Mesodermal cell (in vitro differentiated cells): Measurements from ENCODE around the gene DLGAP1.
"Not testable (repeated sequence)": the region's sequence is repeated elsewhere in the genome, so short reads cannot be mapped to it uniquely, and the experiment has no call there.

ENCODE experiments used
- H3K27ac ChIP-seq: 2 replicates; pipeline ENCODE4 v1.7.0; 2013; ENCODE audit warnings: mild to moderate bottlenecking, low read depth, low read length, moderate library complexity; ENCODE audit not compliant: severe bottlenecking
- H3K36me3 ChIP-seq: 2 replicates; pipeline ENCODE4 v1.7.1; 2013; ENCODE audit warnings: mild to moderate bottlenecking, low read length, moderate library complexity; ENCODE audit not compliant: control insufficient read depth, insufficient read depth
- H3K4me1 ChIP-seq: one replicate; pipeline ENCODE4 v1.7.1; 2013; ENCODE audit warnings: mild to moderate bottlenecking, low read length; ENCODE audit not compliant: insufficient read depth, control insufficient read depth, poor library complexity, severe bottlenecking
- H3K4me3 ChIP-seq: 2 replicates; pipeline ENCODE4 v1.7.0; 2013; ENCODE audit warnings: low read length, control low read depth, mild to moderate bottlenecking; ENCODE audit not compliant: insufficient read depth, poor library complexity, severe bottlenecking; ENCODE audit errors: extremely low read depth
- H3K9me3 ChIP-seq: 2 replicates; pipeline ENCODE4 v1.7.1; 2013; ENCODE audit warnings: mild to moderate bottlenecking, low read length, moderate library complexity; ENCODE audit not compliant: control insufficient read depth
- WGBS, 2 experiments: methylation state at CpG; one replicate each; pipeline ENCODE4 v1.1.5; 2013; ENCODE audit warnings: missing lambda C conversion rate in 2 of 2; ENCODE audit not compliant: insufficient coverage in 2 of 2; 5-methylcytosine and 5-hydroxymethylcytosine counted together

The DLGAP1 gene

GRCh38 chr18:3694030-3694778 lies 760.9 kb downstream of the DLGAP1 start:
- H3K9me3 ChIP-seq, H3K4me3 ChIP-seq, H3K4me1 ChIP-seq, H3K27ac ChIP-seq, H3K36me3 ChIP-seq: not testable (repeated sequence)
- WGBS, 2 experiments: 90 to 94% methylated on average over 2 of the region's 5 CpGs

GRCh38 chr18:3693410-3693809 lies 761.7 kb downstream of the DLGAP1 start:
- no peak overlapping the region for H3K4me3 ChIP-seq
- no peaks in the 10 kb centered on the region for H3K9me3 ChIP-seq
- no peak overlapping the region for H3K27ac ChIP-seq
- peaks cover 15% of the 10 kb centered on the region for H3K4me1 ChIP-seq
- H3K36me3 ChIP-seq: no peaks in the 10 kb centered on the region
- 83 to 100% methylated on average over 1 of the region's 2 CpGs for WGBS, 2 experiments

GRCh38 chr18:3692691-3693090 lies 762.4 kb downstream of the DLGAP1 start:
- Histone ChIP-seq H3K27ac (no peak overlapping the region), H3K36me3 (no peaks in the 10 kb centered on the region), H3K9me3 (no peaks in the 10 kb centered on the region), H3K4me3 (no peak overlapping the region), H3K4me1 (peaks cover 20% of the 10 kb centered on the region)
- WGBS, 2 experiments: 94 to 100% methylated on average over 2 of the region's 2 CpGs

GRCh38 chr18:3692113-3692621 lies 762.9 kb downstream of the DLGAP1 start:
- no CpG with 5 or more reads among the region's 2 CpGs for WGBS, 2 experiments
- no peaks in the 10 kb centered on the region for H3K36me3 ChIP-seq
- peaks cover 20% of the 10 kb centered on the region for H3K4me1 ChIP-seq
- H3K4me3 ChIP-seq: no peak overlapping the region
- H3K9me3 ChIP-seq: no peaks in the 10 kb centered on the region
- no peak overlapping the region for H3K27ac ChIP-seq

- 90% methylated on average over 2 of the region's 3 CpGs; no CpG with 5 or more reads in 1 of the 2 experiments for WGBS, 2 experiments
- Histone ChIP-seq H3K36me3 (no peaks in the 10 kb centered on the region), H3K4me3 (no peak overlapping the region), H3K27ac (no peak overlapping the region), H3K9me3 (peaks cover 4% of the 10 kb centered on the region), H3K4me1 (peaks cover 20% of the 10 kb centered on the region)
Measured at GRCh38 chr18:3691705-3692104, 763.4 kb downstream of the DLGAP1 start.

GRCh38 chr18:3690764-3691066 lies 764.4 kb downstream of the DLGAP1 start:
- Histone ChIP-seq H3K27ac (no peak overlapping the region), H3K36me3 (no peaks in the 10 kb centered on the region), H3K9me3 (peaks cover 5% of the 10 kb centered on the region), H3K4me3 (no peak overlapping the region), H3K4me1 (peaks cover 20% of the 10 kb centered on the region)
- no CpG with 5 or more reads among the region's 1 CpG for WGBS, 2 experiments

GRCh38 chr18:3689986-3690763 lies 764.9 kb downstream of the DLGAP1 start:
- peaks cover 5% of the 10 kb centered on the region for H3K9me3 ChIP-seq
- peaks cover 20% of the 10 kb centered on the region for H3K4me1 ChIP-seq
- H3K36me3 ChIP-seq: no peaks in the 10 kb centered on the region
- no peak overlapping the region for H3K4me3 ChIP-seq
- H3K27ac ChIP-seq: no peak overlapping the region
- WGBS, 2 experiments: 70 to 92% methylated on average over 5 of the region's 9 CpGs

GRCh38 chr18:3689091-3689490 lies 766.0 kb downstream of the DLGAP1 start:
- Histone ChIP-seq H3K27ac (peak overlapping the region; percentile 64), H3K4me3 (no peak overlapping the region), H3K4me1 (peaks cover 20% of the 10 kb centered on the region), H3K36me3 (no peaks in the 10 kb centered on the region), H3K9me3 (peaks cover 5% of the 10 kb centered on the region)
- 83 to 100% methylated on average over 1 of the region's 3 CpGs for WGBS, 2 experiments

GRCh38 chr18:3688690-3689089 lies 766.4 kb downstream of the DLGAP1 start:
- WGBS, 2 experiments: 38 to 43% methylated on average over 3 to 4 of the region's 5 CpGs

GRCh38 chr18:3683483-3683882 lies 771.6 kb downstream of the DLGAP1 start:
- peaks cover 5% of the 10 kb centered on the region for H3K9me3 ChIP-seq
- WGBS, 2 experiments: 100% methylated on average over 2 of the region's 3 CpGs; no CpG with 5 or more reads in 1 of the 2 experiments

More at GRCh38 chr18:3688690-3689089, 766.4 kb downstream of the DLGAP1 start:
- Histone ChIP-seq H3K27ac (peak overlapping the region; percentile 64), H3K36me3 (no peaks in the 10 kb centered on the region), H3K4me3 (no peak overlapping the region), H3K4me1 (peaks cover 20% of the 10 kb centered on the region), H3K9me3 (peaks cover 5% of the 10 kb centered on the region)

GRCh38 chr18:3682061-3682460 lies 773.0 kb downstream of the DLGAP1 start:
- Histone ChIP-seq H3K9me3 (peaks cover 5% of the 10 kb centered on the region), H3K4me1 (no peaks in the 10 kb centered on the region), H3K36me3 (no peaks in the 10 kb centered on the region), H3K27ac (no peak overlapping the region), H3K4me3 (no peak overlapping the region)
- WGBS, 2 experiments: no CpG with 5 or more reads among the region's 3 CpGs

More at GRCh38 chr18:3683483-3683882, 771.6 kb downstream of the DLGAP1 start:
- Histone ChIP-seq H3K27ac (no peak overlapping the region), H3K4me3 (no peak overlapping the region), H3K4me1 (peaks cover 5% of the 10 kb centered on the region), H3K36me3 (no peaks in the 10 kb centered on the region)
